ENCODE results near the gene EFR3B. TPM values are rescaled to one million over a fixed set of nuclear protein-coding genes. Genes with fewer than 3 reads are reported as not detected.

The EFR3B gene
- total RNA-seq, 1 donor from 2014 or later = 1.5 TPM

GRCh38 chr2:25076749-25077148, 34.9 kb downstream of the EFR3B start:
- H3K27ac ChIP-seq = no peak overlapping the region
- TF ChIP-seq, protein P1, sequence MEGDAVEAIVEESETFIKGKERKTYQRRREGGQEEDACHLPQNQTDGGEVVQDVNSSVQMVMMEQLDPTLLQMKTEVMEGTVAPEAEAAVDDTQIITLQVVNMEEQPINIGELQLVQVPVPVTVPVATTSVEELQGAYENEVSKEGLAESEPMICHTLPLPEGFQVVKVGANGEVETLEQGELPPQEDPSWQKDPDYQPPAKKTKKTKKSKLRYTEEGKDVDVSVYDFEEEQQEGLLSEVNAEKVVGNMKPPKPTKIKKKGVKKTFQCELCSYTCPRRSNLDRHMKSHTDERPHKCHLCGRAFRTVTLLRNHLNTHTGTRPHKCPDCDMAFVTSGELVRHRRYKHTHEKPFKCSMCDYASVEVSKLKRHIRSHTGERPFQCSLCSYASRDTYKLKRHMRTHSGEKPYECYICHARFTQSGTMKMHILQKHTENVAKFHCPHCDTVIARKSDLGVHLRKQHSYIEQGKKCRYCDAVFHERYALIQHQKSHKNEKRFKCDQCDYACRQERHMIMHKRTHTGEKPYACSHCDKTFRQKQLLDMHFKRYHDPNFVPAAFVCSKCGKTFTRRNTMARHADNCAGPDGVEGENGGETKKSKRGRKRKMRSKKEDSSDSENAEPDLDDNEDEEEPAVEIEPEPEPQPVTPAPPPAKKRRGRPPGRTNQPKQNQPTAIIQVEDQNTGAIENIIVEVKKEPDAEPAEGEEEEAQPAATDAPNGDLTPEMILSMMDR (IDR thresholded peaks at IDR 0.05) = no peak
- TF ChIP-seq POLR2AphosphoS5 (IDR thresholded peaks at IDR 0.05; ENCODE audit: insufficient read depth in 1 of 2, low read depth in 1 of 2) (no peak), POLR2A (IDR thresholded peaks at IDR 0.05) (no peak)
- no peaks in the 10 kb centered on the region for H3K36me3 ChIP-seq
- H3K4me1 ChIP-seq = peaks cover 15% of the 10 kb centered on the region
- no peaks in the 10 kb centered on the region for H3K9me3 ChIP-seq
- no peak for DNase-seq (ENCODE audit: extremely low spot score in 2 of 2)
- no peak overlapping the region for H3K4me3 ChIP-seq
- H3K27me3 ChIP-seq = no peaks in the 10 kb centered on the region
- intact Hi-C loops (cut with DNase I) = no loop called here

DNA sequence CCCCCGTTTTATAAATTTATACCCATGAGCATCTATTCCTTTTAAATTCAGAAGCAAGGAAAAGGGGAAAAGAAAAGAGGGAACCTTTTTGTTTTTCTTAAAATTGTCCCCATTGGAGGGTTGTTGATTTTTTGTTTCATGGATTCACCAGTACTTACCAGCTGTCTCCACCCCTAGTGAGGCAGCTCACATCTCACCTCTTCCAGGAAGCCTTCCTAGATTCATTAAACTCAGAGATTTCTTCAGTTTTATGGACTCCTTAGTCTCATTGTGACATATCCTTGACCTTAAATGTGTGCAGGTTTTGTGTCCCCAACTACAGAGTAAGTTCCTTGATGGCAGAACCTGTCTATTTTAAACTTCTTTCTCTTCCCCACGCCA, 35.9 kb downstream of the EFR3B start:
- intact Hi-C loops (cut with DNase I) = no loop called here
- Histone ChIP-seq H3K36me3 (no peaks in the 10 kb centered on the region), H3K27me3 (no peaks in the 10 kb centered on the region), H3K4me1 (peaks cover 15% of the 10 kb centered on the region), H3K9me3 (no peaks in the 10 kb centered on the region), H3K4me3 (no peak overlapping the region), H3K27ac (no peak overlapping the region)
- TF ChIP-seq POLR2AphosphoS5 (IDR thresholded peaks at IDR 0.05; ENCODE audit: insufficient read depth in 1 of 2, low read depth in 1 of 2) (no peak), POLR2A (IDR thresholded peaks at IDR 0.05) (no peak)
- TF ChIP-seq, protein P1 (IDR thresholded peaks at IDR 0.05) = no peak
- DNase-seq (ENCODE audit: extremely low spot score in 2 of 2) = no peak

GRCh38 chr2:25078170-25079049, 36.5 kb downstream of the EFR3B start:
- Histone ChIP-seq H3K27me3 (no peaks in the 10 kb centered on the region), H3K36me3 (no peaks in the 10 kb centered on the region), H3K9me3 (no peaks in the 10 kb centered on the region), H3K27ac (peak overlapping the region; percentile 5), H3K4me1 (peaks cover 15% of the 10 kb centered on the region), H3K4me3 (no peak overlapping the region)
- intact Hi-C loops (cut with DNase I) = no loop called here
- peak in 1 of 2 donors; percentile 48 for TF ChIP-seq POLR2AphosphoS5 (IDR thresholded peaks at IDR 0.05; ENCODE audit: insufficient read depth in 1 of 2, low read depth in 1 of 2)
- TF ChIP-seq POLR2A (IDR thresholded peaks at IDR 0.05) = no peak
- TF ChIP-seq, protein P1 (IDR thresholded peaks at IDR 0.05) = no peak
- no peak for DNase-seq (ENCODE audit: extremely low spot score in 2 of 2)

DNA sequence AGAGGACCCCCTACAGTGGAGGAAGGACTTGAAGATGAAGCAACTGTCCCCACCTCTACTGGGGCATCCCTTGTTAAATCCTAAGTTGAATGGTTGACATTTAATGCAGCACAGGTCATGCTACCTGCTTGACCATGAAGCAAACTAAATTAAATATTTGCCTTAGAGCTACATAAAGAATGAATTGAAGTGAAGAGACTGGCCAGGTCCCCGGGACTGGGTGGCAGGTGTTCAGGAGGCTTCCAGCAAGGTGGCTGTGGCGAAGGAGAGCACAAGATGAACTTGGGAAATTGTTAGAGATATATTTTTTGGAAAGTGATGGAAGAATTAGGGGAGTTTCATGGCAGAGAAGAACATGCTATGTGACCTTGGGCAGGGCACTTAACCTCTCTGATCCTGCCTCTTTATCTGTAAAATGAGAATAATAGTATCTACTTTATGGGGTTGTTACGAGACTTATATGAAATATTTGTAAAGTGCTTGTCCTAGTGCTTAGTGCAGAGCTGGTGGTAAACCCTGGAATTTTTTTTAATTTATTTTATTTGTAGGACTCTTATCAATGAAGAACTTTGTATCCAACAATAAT, 37.3 kb downstream of the EFR3B start:
- Histone ChIP-seq H3K36me3 (no peaks in the 10 kb centered on the region), H3K27ac (peak overlapping the region; percentile 5), H3K27me3 (no peaks in the 10 kb centered on the region), H3K9me3 (no peaks in the 10 kb centered on the region), H3K4me1 (peaks cover 15% of the 10 kb centered on the region), H3K4me3 (no peak overlapping the region)
- intact Hi-C loops (cut with DNase I) = no loop called here
- DNase-seq (ENCODE audit: extremely low spot score in 2 of 2) = no peak
- TF ChIP-seq, protein P1 (IDR thresholded peaks at IDR 0.05) = no peak
- no peak for TF ChIP-seq POLR2A (IDR thresholded peaks at IDR 0.05)
- no peak for TF ChIP-seq POLR2AphosphoS5 (IDR thresholded peaks at IDR 0.05; ENCODE audit: insufficient read depth in 1 of 2, low read depth in 1 of 2)
